SK-N-SH treated with all-trans-retinoic acid at 6 μM for 48 hours (cell line): Measurements from ENCODE around the gene PARD3.

ENCODE experiments used
- ARNTL ChIP-seq: fragments of 450-650 bp; formaldehyde crosslinking; IDR thresholded peaks from 2 replicates; pipeline ENCODE4 v1.5.0; 2020; ENCODE audit warnings: low read depth, mild to moderate bottlenecking, moderate library complexity, borderline replicate concordance
- BACH2 ChIP-seq: fragments of 250-450 bp; sonication (Bioruptor Pico); IDR thresholded peaks from 2 replicates; pipeline ENCODE4 v1.9.0; 2021; ENCODE audit warnings: mild to moderate bottlenecking, borderline replicate concordance
- CSDC2 ChIP-seq: fragments of 250-450 bp; sonication (Bioruptor Pico); IDR thresholded peaks from 2 replicates; pipeline ENCODE4 v1.5.0; 2020; ENCODE audit warnings: mild to moderate bottlenecking, moderate library complexity
- ESRRG ChIP-seq: fragments of 250-450 bp; sonication (Bioruptor Pico); IDR thresholded peaks from 2 replicates; pipeline ENCODE4 v1.6.1; 2021; ENCODE audit warnings: mild to moderate bottlenecking
- ISL1 ChIP-seq: fragments of 250-450 bp; sonication (Bioruptor Pico); IDR thresholded peaks from 2 replicates; pipeline ENCODE4 v2.1.2; 2022; ENCODE audit warnings: mild to moderate bottlenecking, moderate library complexity
- OSR1 ChIP-seq: fragments of 250-450 bp; sonication (Bioruptor Pico); IDR thresholded peaks from 2 replicates; pipeline ENCODE4 v1.8.0; 2022; ENCODE audit warnings: moderate library complexity, mild to moderate bottlenecking, inconsistent platforms
- PATZ1 ChIP-seq: fragments of 250-450 bp; sonication (Bioruptor Pico); IDR thresholded peaks from 2 replicates; pipeline ENCODE4 v1.8.0; 2020; ENCODE audit warnings: mild to moderate bottlenecking, moderate library complexity, borderline replicate concordance
- RARB ChIP-seq: fragments of 250-450 bp; sonication (Bioruptor Pico); IDR thresholded peaks from 2 replicates; pipeline ENCODE4 v1.8.0; 2021; ENCODE audit warnings: mild to moderate bottlenecking, moderate library complexity
- SNAI2 ChIP-seq: fragments of 250-450 bp; sonication (Bioruptor Pico); IDR thresholded peaks from 2 replicates; pipeline ENCODE4 v1.5.0; 2020; ENCODE audit warnings: mild to moderate bottlenecking, moderate library complexity
- ZC3H10 ChIP-seq: fragments of 250-450 bp; sonication (Bioruptor Pico); IDR thresholded peaks from 2 replicates; pipeline ENCODE4 v1.5.1; 2021; ENCODE audit warnings: mild to moderate bottlenecking, moderate library complexity
- ZFP3 ChIP-seq: fragments of 250-450 bp; sonication (Bioruptor Pico); IDR thresholded peaks from 2 replicates; pipeline ENCODE4 v1.5.0; 2020; ENCODE audit warnings: mild to moderate bottlenecking, moderate library complexity
- ZFP30 ChIP-seq: fragments of 450-650 bp; formaldehyde crosslinking; IDR thresholded peaks from 2 replicates; pipeline ENCODE4 v1.5.0; 2022; ENCODE audit warnings: mild to moderate bottlenecking, moderate library complexity
- ZNF565 ChIP-seq: fragments of 450-650 bp; formaldehyde crosslinking; conservative IDR thresholded peaks from 2 replicates; pipeline ENCODE4 v1.5.0; 2020; ENCODE audit warnings: low read depth, mild to moderate bottlenecking, moderate library complexity
- ZNF8 ChIP-seq: fragments of 450-650 bp; formaldehyde crosslinking; IDR thresholded peaks from 2 replicates; pipeline ENCODE4 v1.5.0; 2020; ENCODE audit warnings: mild to moderate bottlenecking, moderate library complexity

GRCh38 chr10:34151931-34152330 lies 663.2 kb downstream of the PARD3 start:
- no peak for TF ChIP-seq ZFP3 (CRISPR knock-in tag)
- no peak for TF ChIP-seq PATZ1
- no peak for TF ChIP-seq OSR1 (CRISPR knock-in tag)
- TF ChIP-seq BACH2 (CRISPR knock-in tag): no peak
- no peak for TF ChIP-seq ESRRG (CRISPR knock-in tag)
- no peak for TF ChIP-seq ZNF565 (CRISPR knock-in tag)
- no peak for TF ChIP-seq ISL1
- TF ChIP-seq RARB (CRISPR knock-in tag): no peak
- no peak for TF ChIP-seq ZFP30
- no peak for TF ChIP-seq ARNTL (CRISPR knock-in tag)
- no peak for TF ChIP-seq ZNF8 (CRISPR knock-in tag)
- TF ChIP-seq SNAI2: no peak
- no peak for TF ChIP-seq CSDC2 (CRISPR knock-in tag)
- no peak for TF ChIP-seq ZC3H10 (CRISPR knock-in tag)
